ENCODE measurements around the gene ZNF254. TPM values are rescaled to one million over a fixed set of nuclear protein-coding genes. Genes with fewer than 3 reads are reported as not detected.
"Not testable (repeated sequence)": the region's sequence is repeated elsewhere in the genome, so short reads cannot be mapped to it uniquely, and the experiment has no call there.

Gene ZNF254
- total RNA-seq, 3 donors from 2014 or later: 19.4 to 48.9 (median 33.4) TPM

GRCh38 chr19:24078680-24079079 is 8.3 kb upstream of the ZNF254 start:
- Histone ChIP-seq H3K27me3 (no peaks in the 10 kb centered on the region), H3K9me3 (peaks cover 0 to 7% of the 10 kb centered on the region in 2 donors), H3K4me3 (no peak overlapping the region), H3K27ac (no peak overlapping the region), H3K4me1 (no peaks in the 10 kb centered on the region), H3K36me3 (no peaks in the 10 kb centered on the region)
- TF ChIP-seq POLR2AphosphoS5 (IDR thresholded peaks at IDR 0.05) (no peak), POLR2A (IDR thresholded peaks at IDR 0.05) (no peak)
- TF ChIP-seq, protein P1, sequence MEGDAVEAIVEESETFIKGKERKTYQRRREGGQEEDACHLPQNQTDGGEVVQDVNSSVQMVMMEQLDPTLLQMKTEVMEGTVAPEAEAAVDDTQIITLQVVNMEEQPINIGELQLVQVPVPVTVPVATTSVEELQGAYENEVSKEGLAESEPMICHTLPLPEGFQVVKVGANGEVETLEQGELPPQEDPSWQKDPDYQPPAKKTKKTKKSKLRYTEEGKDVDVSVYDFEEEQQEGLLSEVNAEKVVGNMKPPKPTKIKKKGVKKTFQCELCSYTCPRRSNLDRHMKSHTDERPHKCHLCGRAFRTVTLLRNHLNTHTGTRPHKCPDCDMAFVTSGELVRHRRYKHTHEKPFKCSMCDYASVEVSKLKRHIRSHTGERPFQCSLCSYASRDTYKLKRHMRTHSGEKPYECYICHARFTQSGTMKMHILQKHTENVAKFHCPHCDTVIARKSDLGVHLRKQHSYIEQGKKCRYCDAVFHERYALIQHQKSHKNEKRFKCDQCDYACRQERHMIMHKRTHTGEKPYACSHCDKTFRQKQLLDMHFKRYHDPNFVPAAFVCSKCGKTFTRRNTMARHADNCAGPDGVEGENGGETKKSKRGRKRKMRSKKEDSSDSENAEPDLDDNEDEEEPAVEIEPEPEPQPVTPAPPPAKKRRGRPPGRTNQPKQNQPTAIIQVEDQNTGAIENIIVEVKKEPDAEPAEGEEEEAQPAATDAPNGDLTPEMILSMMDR (IDR thresholded peaks at IDR 0.05): no peak
- no peak for DNase-seq (ENCODE audit: low spot score in 2 of 2)
- intact Hi-C loops (cut with DNase I; ENCODE audit: low total_unique reads): no loop called here

GRCh38 chr19:24081056-24081455 is 5.9 kb upstream of the ZNF254 start:
- Histone ChIP-seq H3K4me1 (no peaks in the 10 kb centered on the region), H3K27me3 (no peaks in the 10 kb centered on the region), H3K36me3 (no peaks in the 10 kb centered on the region), H3K9me3 (no peaks in the 10 kb centered on the region), H3K4me3 (no peak overlapping the region), H3K27ac (no peak overlapping the region)
- no peak for TF ChIP-seq POLR2A (IDR thresholded peaks at IDR 0.05)
- TF ChIP-seq POLR2AphosphoS5 (IDR thresholded peaks at IDR 0.05): no peak
- TF ChIP-seq, protein P1 (IDR thresholded peaks at IDR 0.05): no peak
- DNase-seq (ENCODE audit: low spot score in 2 of 2): no peak
- intact Hi-C loops (cut with DNase I; ENCODE audit: low total_unique reads): no loop called here

GRCh38 chr19:24098359-24098758 is 11.4 kb downstream of the ZNF254 start:
- no peak overlapping the region for H3K27ac ChIP-seq
- intact Hi-C loops (cut with DNase I; ENCODE audit: low total_unique reads): no loop called here
- no peak for TF ChIP-seq POLR2AphosphoS5 (IDR thresholded peaks at IDR 0.05)
- TF ChIP-seq, protein P1 (IDR thresholded peaks at IDR 0.05): no peak
- TF ChIP-seq POLR2A (IDR thresholded peaks at IDR 0.05): no peak
- DNase-seq (ENCODE audit: low spot score in 2 of 2): no peak
- no peak overlapping the region for H3K4me3 ChIP-seq
- no peaks in the 10 kb centered on the region for H3K9me3 ChIP-seq
- no peaks in the 10 kb centered on the region for H3K4me1 ChIP-seq
- H3K36me3 ChIP-seq: no peaks in the 10 kb centered on the region
- no peaks in the 10 kb centered on the region for H3K27me3 ChIP-seq

DNA sequence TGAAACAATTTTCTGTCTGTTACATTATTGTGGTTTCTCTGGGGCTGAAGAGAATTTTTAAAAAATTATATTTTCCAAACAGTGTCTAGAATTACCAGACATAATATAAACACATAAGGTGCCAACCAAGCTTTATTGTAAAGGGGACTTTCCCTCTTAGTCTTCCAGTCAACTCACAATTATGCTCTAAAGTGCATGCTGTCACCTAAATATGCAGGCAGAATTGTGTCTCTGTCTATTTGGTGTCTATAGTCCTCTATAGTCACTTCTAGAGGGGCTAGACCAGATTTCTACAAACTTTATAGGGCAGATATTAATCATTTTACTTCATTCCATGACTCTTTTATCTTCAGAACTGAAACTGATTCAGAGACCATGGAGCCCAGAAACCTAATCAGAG is 12.8 kb downstream of the ZNF254 start:
- no peaks in the 10 kb centered on the region for H3K9me3 ChIP-seq
- intact Hi-C loops (cut with DNase I; ENCODE audit: low total_unique reads): no loop called here
- H3K4me3 ChIP-seq: no peak overlapping the region
- no peaks in the 10 kb centered on the region for H3K27me3 ChIP-seq
- no peaks in the 10 kb centered on the region for H3K4me1 ChIP-seq
- no peak for DNase-seq (ENCODE audit: low spot score in 2 of 2)
- TF ChIP-seq, protein P1 (IDR thresholded peaks at IDR 0.05): no peak
- no peaks in the 10 kb centered on the region for H3K36me3 ChIP-seq
- H3K27ac ChIP-seq: no peak overlapping the region

DNA sequence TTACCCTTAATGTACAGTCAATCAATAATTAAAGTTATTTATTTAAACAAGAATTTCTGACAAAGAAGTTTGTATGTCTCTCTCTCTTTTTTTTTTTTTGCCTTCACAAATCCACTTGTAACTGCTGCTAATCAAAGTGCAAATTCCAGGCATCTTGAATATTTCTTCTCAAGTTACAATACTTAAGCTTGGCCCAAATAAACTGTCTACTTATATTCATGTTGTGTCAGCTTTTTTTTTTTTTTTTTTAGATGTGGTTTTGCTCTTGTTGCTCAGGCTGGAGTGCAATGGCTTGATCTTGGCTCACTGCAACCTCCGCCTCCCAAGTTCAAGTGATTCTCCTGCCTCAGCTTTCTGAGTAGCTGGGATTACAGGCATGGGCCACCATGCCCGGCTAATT is 13.6 kb downstream of the ZNF254 start:
- intact Hi-C loops (cut with DNase I; ENCODE audit: low total_unique reads); H3K4me3 ChIP-seq; DNase-seq (ENCODE audit: low spot score in 2 of 2); H3K27me3 ChIP-seq; H3K36me3 ChIP-seq; H3K27ac ChIP-seq; H3K9me3 ChIP-seq; H3K4me1 ChIP-seq: not testable (repeated sequence)

DNA sequence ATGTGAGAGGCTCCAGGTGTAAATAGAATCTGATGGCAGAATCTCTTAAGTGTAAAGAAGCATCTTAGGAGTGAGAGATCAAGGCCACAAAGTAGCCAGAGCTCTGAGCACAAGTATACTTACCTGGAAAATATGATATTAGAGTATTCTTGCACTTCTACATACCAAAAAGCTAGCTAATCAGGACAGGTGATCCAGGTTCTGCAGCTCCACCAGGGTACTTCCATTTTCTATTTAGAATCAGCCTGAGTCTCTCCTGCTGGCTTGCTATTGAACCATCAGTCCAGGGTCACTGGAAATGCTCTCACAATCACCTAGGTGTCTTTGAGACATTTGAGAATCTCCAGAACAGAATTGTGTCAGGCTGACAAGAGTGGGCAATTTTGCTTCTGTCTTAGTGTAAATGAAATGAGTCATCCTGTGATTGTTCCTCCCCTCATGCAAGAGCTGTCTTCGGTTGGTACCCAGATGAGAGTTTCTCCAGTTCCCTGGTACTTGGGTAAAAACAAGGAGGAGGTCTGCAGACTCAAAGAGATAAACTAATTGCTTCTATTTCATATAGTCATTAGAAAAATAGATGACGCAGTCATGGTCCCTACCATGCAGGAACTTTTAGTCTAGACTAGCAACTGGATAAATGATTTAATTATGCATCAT is 14.6 kb downstream of the ZNF254 start:
- no peaks in the 10 kb centered on the region for H3K4me1 ChIP-seq
- H3K36me3 ChIP-seq: no peaks in the 10 kb centered on the region
- TF ChIP-seq, protein P1 (IDR thresholded peaks at IDR 0.05): no peak
- no peak for TF ChIP-seq POLR2A (IDR thresholded peaks at IDR 0.05)
- TF ChIP-seq POLR2AphosphoS5 (IDR thresholded peaks at IDR 0.05): no peak
- no peak overlapping the region for H3K4me3 ChIP-seq
- DNase-seq (ENCODE audit: low spot score in 2 of 2): no peak
- no peak overlapping the region for H3K27ac ChIP-seq
- H3K9me3 ChIP-seq: no peaks in the 10 kb centered on the region
- no peaks in the 10 kb centered on the region for H3K27me3 ChIP-seq
- intact Hi-C loops (cut with DNase I; ENCODE audit: low total_unique reads): no loop called here
